HG02610 (cell line): ENCODE results near the gene IL11.
"Not testable (repeated sequence)": the region's sequence is repeated elsewhere in the genome, so short reads cannot be mapped to it uniquely, and the experiment has no call there.

Experiments used
- ATAC-seq: cut with Tn5 transposase; IDR thresholded peaks from one replicate; pipeline ENCODE4 v1.9.1; 2021; ENCODE audit warnings: mild to moderate bottlenecking, moderate library complexity; ENCODE audit not compliant: unreplicated experiment

Gene IL11

DNA sequence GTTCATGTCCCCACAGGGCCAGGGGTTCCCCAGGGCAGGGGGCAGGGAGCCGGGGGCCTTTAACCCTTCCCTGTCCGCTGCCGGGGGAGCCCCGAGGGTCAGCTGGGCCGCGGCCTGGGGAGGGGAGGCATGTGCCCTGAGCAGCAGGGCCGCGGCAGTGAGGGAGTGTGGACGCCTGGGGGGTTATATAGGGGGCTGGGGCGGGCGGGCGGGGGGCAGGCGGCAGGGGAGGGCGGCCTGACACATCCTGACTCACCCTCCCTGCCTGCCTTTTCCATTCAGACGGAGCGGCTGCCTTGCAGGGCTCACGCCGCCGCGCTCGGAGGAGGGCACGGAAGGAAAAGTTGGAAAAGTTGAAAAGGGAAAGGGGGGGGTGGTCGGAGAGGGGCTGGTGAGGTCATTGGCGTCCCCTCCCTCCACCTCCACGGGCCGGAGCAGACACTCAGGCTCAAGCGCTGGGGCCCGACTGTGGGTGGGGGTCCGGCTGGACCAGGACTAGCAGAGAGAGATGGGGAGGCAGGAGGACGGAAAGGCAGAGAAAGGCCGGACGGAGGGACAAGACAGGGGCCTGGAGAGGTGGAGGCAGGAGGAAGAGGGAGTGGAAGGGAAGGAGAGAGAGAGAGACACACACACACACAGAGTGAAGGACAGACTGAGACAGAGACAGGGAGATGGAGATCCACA, at the start of gene IL11:
Gene IL11 (minus strand): TSS at position 159 of the 684 bp plus-strand sequence. CDS start 153 bp downstream, at position 6.
- ATAC-seq = no peak

DNA sequence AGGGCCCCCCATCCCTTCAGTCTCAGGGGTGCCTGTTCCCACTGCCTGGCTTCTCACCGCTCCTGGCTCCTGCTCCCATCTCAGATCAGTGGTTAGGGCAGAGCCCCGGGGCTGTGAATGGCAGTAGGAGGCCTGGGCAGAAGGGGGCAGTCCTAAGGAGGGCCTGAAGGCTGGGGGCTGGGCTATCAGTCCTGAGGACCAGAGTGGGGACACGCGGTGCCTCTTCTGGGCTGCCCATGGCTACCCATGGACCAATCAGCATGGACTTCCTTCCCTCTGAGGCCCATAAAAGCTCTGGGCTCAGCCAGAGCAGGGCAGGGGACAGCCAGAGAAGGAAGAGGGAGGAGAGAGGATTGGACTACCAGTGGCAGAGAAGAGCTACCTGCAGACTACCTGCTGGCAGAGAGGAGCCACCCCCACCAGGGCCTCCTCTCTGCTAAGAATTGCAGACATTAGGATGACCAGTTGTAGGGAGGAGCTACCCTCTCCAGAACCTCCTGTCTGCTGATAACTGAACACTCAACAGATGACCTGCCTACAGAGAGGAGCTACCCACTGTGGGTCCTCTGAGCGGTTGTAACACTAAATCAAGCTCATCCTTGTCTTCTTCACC, 49.5 kb upstream of the IL11 start:
- no peak for ATAC-seq

DNA sequence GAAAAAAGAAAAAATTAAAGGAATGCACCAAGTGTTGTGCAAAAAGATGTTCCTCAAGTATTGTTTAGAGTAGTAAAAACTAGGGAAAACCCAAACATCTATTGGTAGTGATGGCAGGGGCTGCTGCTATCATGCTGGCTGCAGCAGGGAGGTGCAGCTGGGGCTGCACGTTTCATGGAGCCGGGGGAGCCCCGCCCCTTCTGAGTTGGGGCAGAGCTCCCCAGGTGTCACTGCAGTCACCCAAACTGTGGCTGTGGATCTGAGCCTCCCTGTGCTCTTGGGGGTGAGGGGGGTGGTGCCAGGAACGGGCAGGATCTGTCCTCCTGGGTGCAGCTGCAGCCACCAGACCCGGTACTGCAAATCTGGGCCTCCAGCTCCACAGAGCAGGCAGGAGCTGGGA, 48.8 kb upstream of the IL11 start:
- no peak for ATAC-seq

DNA sequence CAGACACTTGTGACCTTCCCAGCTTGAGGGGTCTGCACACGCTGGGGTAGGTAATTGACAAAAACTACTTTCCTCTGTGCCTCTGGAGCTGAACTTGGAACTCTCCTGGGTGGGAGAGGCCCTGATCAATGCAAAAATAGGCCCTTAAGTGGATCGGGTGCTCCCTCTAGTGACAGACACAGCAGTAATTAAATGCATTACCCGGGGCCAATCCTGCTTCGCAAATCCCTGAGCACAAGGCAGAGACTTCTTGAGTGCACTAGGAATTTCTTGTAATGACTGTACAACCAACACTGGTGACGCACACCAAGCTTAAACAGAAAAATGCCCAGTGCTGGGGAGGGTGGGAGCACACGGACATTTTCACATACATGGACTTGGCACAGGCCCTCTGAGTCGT, 47.9 kb upstream of the IL11 start:
- ATAC-seq = no peak

DNA sequence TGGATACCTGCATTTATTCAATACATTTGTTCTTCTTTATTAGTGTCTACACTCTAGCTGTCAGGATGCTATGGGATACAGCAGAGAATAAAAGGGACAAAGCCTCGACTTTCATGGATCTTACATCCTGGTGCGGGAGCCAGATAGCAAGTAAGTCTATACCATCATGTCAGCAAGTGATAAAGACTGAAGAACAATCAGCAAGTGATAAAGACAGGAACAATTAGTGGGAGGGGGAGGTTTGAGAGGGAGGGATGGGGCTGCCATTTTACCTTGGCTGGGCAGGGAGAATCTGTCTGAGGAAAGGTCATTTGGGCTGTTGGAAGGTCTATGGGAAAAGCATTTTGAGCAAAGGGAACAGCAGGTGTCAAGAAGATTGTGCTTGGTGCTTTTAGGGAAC, 39.9 kb upstream of the IL11 start:
- no peak for ATAC-seq

DNA sequence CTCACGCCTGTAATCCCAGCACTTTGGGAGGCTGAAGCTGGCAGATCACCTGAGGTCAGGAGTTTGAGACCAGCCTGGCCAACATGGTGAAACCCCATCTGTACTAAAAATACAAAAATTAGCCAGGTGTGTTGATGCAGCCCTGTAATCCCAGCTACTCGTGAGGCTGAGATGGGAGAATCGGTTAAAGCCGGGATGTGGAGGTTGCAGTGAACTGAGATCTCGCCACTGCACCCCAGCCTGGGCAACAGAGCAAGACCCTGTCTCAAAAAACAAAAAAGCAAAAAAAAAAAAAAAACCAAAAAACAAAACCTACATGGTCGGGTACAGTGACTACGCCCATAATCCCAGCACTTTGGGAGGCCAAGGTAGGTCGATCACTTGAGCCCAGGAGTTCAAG, 38.9 kb upstream of the IL11 start:
- ATAC-seq = not testable (repeated sequence)

DNA sequence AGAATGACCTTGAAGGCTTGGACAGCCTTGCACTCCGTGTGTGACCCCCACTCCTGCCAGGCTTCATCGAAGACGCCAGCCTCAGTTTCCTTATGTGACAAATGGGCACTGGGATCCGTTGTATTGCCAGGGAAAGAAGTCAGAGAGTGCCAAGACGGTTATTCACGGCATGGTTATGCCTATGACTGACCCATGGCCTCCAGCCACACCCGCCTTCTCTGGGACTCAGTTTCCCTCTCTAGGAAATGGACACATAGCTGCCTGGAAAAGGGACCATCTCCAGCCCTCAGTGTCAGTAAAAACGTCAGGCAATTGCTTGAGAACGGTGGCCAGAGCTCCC, 38.2 kb upstream of the IL11 start:
- ATAC-seq = no peak

DNA sequence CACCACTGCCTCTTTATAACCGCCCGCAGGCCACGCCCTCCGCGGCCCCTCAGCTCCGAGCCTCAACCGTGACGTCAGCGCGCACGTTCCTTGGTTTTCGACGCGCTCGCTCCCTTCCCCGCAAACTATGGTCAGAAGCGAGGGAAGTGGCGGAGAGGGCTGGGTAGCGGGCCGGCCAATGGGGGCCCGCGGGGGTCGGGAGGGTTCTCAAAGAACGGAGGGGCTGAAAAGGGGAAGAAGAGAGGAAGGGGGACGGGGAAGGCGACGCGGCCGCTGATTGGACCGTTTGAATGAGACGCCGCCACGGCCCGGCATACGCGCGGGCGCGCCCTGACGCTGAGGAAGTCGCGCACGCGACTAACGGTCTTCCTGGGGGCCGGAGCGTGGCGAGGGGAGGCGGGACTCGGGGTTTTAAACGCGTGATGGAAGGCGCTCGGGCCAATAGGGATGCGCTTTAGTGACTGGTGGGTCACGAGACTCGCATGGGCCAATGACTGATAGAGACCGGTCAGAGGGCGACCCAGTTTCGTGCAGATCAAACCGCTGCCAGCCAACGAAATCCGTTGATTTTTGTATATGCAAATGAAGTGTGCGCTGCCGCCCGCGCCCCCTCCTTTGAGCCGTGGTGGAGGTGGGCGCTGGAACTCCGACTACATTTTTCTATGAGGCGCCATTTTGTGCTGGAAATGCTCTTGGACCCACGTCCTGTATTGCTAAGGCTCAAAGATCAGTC, 37.7 kb upstream of the IL11 start:
- peak; percentile 88 for ATAC-seq

DNA sequence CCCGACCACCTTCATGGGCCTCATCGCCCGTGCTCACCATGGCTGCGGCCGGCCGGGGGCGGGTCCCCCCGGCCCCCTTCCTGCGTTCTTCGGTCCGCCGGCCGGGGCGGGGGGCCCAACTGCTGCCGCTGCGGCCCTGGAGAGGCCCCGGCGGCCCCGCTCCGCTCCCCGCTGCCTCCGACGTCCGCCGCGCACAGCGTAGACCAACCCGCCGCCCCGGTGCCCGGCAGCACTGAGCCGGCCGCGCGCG, 37.2 kb upstream of the IL11 start, which contains the start of gene UBE2S:
Gene UBE2S (minus strand): TSS at position 239 of the 250 bp plus-strand sequence. CDS start 199 bp downstream, at position 40.
- peak; percentile 9 for ATAC-seq

DNA sequence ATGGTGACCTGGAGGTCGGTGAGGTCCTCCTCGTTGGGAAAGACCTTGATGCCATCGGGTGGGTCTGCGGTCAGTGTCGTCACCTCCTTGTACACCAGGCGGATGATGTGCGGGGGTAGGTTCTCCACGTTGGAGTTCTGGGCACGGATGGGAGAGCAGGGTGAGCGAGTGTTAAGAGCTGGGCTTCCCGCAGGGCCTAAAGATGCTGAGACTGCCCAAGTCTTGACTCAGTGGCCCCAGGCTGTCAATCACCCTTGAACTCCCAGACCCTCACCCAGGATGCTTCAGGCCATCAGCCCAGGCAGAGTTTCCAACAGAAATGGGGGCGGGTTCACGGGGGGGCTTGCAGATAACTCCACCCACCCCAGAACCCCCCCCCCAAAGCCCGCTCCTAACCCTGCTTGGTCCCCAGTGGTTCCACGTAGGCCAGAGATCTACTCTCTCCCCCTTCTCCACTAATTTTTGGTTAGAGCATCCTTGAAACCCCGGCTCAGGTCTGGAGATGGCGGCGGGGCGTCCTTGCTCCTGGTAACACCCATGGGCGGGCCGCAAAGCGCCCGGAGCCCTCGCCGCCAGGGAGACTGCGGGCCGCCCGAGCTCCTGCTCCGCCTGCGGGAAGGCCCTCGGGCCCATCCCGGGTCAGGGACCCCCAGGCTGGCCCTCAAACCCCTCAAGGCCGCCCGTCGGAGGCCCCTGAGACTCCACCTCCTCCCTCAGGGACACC, 36.7 kb upstream of the IL11 start:
- peak; percentile 1 for ATAC-seq

DNA sequence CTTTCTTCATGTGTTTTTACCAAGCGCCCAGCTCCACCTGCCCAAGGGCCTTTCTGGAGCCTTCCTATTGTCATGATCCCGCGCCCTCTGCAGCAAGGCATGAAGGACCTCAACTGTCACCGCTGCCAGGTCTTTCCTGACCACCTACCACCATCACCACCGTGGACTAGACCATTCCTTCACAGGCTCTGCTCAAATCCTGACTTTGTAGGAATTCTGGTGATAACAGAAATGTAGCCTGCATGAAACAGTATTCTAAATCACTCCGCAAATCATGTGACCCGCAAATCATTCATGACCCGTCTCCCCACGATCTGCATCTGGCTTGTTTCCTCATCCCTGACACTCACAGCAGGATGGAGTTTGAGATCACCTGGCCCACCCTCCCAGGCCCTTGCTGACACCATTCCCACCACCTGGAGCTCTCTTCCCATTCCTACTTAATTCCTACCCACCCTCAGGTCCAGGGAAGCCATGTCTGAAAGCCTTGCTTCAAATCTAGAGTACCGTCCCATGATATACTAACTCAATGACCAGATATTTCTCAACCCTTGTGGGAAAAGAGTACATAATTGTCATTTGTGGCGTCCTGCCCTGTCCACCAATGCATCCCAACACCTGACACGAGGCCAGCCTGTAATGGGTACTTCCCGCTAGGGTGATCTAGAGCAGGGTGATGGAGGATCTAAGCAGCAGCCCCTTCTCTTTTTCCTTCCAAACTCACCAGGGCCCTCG, 36.0 kb upstream of the IL11 start:
- ATAC-seq = no peak

DNA sequence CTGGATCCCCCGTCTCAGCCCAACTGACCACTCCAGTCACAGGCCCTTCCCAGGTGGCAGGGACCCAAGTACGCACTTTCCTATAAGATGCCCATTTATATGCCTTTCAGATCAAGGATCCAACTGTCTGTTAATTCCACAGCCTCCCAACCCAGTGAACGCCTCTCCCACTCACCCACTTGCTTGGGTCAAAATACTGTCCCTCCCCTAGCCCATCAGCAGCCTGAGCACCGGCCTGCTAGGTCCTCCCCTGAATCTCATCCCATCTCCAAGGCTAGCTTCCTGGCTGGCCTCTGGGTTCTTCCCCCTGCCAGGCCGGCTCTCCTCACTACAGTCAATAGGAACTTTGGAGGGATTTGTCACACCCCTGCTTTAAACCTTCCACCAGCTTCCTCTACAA, 35.4 kb upstream of the IL11 start:
- no peak for ATAC-seq

DNA sequence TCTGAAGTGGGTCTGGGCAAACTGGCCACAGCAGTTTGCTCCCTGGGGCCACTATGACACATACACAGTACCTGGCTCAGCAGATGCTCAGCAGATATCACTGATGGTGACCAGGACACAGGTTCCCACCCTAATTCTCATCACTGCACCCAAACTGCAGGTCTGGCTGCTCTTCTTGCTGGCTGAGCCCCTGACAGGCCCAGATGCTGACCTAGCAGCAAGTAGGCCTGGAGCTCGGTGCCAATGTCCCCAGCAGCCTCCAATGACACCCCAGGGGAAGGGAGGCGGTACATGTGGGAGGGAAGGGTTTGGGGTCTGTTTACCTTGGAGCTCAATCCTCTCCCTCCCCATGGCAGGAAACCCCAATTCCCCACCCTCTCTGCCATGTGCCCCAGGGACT, 32.2 kb upstream of the IL11 start:
- no peak for ATAC-seq

DNA sequence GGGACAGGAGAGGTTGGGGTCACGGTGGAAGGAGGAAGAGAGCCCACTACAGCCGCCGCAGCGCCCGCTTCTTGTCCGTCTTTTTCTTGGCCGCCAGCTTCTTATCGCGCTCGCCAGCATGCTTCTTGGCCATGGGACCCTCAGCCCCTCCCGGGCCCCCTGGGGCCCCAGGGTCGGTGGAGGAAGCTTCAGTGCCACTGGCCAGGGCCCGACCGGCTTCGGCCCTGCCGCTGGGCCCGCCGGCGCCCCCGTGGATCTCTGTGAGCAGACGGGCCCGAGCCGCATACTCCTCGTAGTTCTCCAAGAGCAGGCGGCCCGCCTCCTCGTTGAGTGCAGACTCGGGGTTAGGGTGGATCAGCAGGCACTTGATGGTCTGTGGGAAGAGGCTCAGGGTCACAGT, 31.1 kb upstream of the IL11 start:
- ATAC-seq = not testable (repeated sequence)

DNA sequence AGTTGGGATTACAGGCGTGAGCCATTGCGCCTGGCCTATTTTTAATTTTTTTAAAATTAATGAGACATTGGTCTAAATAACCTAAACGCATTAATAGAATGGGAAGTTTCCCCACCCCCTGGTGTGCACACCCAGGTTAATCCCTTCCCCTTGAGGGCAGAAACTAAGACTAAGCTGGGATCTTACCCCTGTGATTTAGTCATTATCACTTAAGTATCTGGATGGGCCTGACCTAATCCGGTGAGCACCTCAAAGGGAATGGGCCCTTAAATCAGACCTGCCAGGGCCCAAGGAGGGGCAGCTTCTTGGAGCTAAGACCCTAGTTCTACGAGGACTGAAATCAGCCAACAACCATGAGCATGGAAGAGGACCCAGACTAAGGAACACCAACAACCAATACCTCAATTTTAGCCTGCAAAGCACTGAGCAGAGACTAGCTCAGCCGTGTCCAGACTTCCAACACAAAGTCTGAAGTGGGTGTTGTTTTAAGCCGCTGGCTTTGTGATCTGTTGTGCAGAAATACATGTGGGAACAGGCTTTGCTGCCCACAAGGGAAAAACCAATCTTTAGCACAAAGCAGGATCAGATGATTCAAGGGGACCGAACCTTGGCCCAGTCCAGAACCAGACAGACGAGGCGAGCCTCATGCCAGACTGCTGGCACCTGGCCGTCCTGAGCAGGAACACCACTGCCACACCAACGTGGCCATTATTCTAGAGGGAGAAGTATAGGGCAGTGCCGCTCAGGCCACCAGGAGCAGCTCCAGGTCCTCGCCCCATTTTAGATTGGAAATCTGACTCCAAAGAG, 30.2 kb upstream of the IL11 start:
- ATAC-seq = no peak

DNA sequence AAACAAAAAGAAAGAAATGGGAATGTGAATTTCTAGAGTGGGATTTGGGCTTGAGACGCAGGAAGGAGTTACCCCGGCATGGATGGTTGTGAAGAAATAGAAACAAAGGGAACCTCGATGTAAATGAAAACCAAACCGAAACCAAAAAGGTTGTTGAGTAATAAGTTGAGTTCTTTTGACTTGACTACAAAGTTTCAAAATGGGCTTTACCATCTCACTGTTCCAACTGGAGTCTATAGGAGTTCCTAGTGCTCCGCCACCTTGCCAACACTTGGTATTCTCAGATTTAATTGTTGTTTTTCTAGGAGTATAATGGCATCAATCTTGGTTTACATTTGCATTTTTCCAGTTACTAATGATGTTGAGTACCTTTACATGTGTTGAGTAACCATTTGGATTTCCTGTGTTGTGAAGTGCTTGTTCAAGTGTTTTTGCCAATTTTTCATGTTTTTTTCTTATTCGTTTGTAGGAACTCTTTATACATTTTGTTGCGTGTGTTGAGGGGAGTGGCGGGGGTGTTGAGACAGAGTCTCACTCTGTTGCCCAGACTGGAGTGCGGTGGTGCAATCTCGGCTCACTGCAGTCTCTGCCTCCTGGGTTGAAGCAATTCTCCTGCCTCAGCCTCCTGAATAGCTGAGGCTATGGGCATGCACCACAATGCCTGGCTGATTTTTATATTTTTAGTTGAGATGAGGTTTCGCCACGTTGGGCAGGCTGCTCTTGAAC, 28.1 kb upstream of the IL11 start:
- ATAC-seq = no peak

DNA sequence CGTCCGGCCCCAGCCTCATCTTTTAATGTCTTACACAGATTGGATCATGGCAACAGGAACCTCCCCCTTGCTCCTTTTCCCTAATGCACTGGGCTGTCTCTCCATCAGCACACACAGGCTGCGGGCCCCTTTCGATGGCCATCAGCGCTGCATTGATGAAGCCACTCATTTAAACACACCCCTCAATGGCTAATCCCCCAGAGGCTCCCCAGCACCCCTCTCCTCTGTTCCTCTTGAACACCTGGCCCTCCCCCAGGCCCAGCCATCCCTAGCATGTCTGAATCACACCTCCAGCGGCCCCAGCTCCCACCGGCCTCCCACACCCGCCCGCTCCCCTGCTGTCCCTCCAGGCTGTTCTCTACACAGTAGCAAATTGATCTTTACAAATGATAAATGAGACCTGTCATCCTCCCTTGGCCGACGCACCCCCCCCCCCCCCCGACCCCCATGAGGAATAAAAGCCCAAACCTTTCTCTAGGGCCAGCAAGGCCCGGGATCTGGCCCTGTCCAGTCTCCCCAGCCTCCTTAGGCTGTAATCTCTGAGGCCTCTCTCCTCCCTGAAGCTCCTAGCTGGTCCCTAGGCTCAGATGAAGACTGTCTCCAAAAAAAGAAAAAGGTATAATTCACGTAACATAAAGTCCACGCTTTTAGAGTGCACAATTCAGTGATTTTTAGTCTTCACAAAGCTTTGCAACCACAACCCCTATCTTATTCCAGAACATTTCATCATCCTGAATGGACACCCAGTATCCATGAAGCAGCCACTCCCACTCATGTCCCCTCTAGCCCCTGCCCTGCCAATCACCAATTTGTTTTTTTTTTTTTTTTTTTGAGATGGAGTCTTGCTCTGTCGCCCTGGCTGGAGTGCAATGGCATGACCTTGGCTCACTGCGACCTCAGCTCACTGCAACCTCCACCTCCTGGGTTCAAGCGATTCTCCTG, 22.8 kb upstream of the IL11 start:
- no peak for ATAC-seq
